SU-DHL-6 (cell line): ENCODE measurements around the gene C7.
"Not testable (repeated sequence)": the region's sequence is repeated elsewhere in the genome, so short reads cannot be mapped to it uniquely, and the experiment has no call there.

ENCODE experiments used
- H2AFZ ChIP-seq: fragments of 200-600 bp; sonication (generic); 2 replicates; pipeline ENCODE4 v1.6.1; 2014; ENCODE audit warnings: low read depth, mild to moderate bottlenecking, moderate library complexity, mixed read lengths, antibody characterized with exemption, low read length; ENCODE audit not compliant: severe bottlenecking
- H3F3A ChIP-seq: fragments of 200-600 bp; shearing (Covaris generic); 2 replicates; pipeline ENCODE4 v1.6.0; 2016; ENCODE audit warnings: antibody characterized with exemption, mild to moderate bottlenecking; ENCODE audit not compliant: insufficient read depth
- H3K27ac ChIP-seq: fragments of 200-600 bp; sonication (generic); 2 replicates; pipeline ENCODE4 v1.5.1; 2016; ENCODE audit warnings: low read depth, mild to moderate bottlenecking, low read length, moderate library complexity, mixed read lengths
- H3K27me3 ChIP-seq: fragments of 200-600 bp; sonication (generic), shearing (Covaris generic); 2 replicates; pipeline ENCODE4 v1.6.0; 2014; ENCODE audit warnings: mild to moderate bottlenecking, low read length
- H3K36me3 ChIP-seq: fragments of 200-600 bp; sonication (generic); 2 replicates; pipeline ENCODE4 v1.6.1; 2014; ENCODE audit warnings: mild to moderate bottlenecking, low read length, mixed read lengths
- H3K4me2 ChIP-seq: fragments of 300-600, 200-600 bp; shearing (Covaris generic), sonication (generic); 2 replicates; pipeline ENCODE4 v1.6.0; 2014; ENCODE audit warnings: low read length, low read depth, mild to moderate bottlenecking; ENCODE audit not compliant: poor library complexity, severe bottlenecking
- H3K4me3 ChIP-seq: fragments of 200-600 bp; sonication (generic); 2 replicates; pipeline ENCODE4 v1.5.1; 2014; ENCODE audit warnings: antibody characterized with exemption, low read length, mild to moderate bottlenecking, mixed read lengths; ENCODE audit not compliant: insufficient read depth, poor library complexity, severe bottlenecking
- H3K79me2 ChIP-seq: fragments of 200-600 bp; sonication (generic); 2 replicates; pipeline ENCODE4 v1.6.1; 2014; ENCODE audit warnings: mild to moderate bottlenecking, low read length, moderate library complexity; ENCODE audit not compliant: insufficient read depth
- H3K9ac ChIP-seq: fragments of 200-600 bp; sonication (generic); 2 replicates; pipeline ENCODE4 v1.7.0; 2014; ENCODE audit warnings: mild to moderate bottlenecking, low read length
- H3K9me2 ChIP-seq: fragments of 200-600 bp; sonication (generic); replicated peaks from 2 replicates; pipeline ENCODE4 v1.6.1; 2014; ENCODE audit warnings: low read length; ENCODE audit not compliant: insufficient read depth
- H3K9me3 ChIP-seq: fragments of 200-600 bp; sonication (generic); 2 replicates; pipeline ENCODE4 v1.6.1; 2014; ENCODE audit warnings: low read length, mixed read lengths; ENCODE audit not compliant: insufficient read depth
- H4K20me1 ChIP-seq: fragments of 200-600 bp; sonication (generic); 2 replicates; pipeline ENCODE4 v1.6.1; 2014; ENCODE audit warnings: low read depth, mild to moderate bottlenecking, antibody characterized with exemption, low read length, moderate library complexity, mixed read lengths
- EZH2phosphoT487 ChIP-seq: fragments of 200-600 bp; sonication (generic), shearing (Covaris generic); conservative IDR thresholded peaks from 2 replicates; pipeline ENCODE4 v1.6.1; 2018; ENCODE audit warnings: mild to moderate bottlenecking, antibody characterized with exemption, low read length, moderate library complexity, mixed read lengths
- TF ChIP-seq, protein P1 (sequence below): fragments of 200-600 bp; sonication (generic); IDR thresholded peaks from one replicate; pipeline ENCODE4 v1.5.1; 2017; ENCODE audit warnings: antibody characterized with exemption, mild to moderate bottlenecking, low read length, moderate library complexity; ENCODE audit not compliant: insufficient read depth, poor library complexity, severe bottlenecking

Gene C7

DNA sequence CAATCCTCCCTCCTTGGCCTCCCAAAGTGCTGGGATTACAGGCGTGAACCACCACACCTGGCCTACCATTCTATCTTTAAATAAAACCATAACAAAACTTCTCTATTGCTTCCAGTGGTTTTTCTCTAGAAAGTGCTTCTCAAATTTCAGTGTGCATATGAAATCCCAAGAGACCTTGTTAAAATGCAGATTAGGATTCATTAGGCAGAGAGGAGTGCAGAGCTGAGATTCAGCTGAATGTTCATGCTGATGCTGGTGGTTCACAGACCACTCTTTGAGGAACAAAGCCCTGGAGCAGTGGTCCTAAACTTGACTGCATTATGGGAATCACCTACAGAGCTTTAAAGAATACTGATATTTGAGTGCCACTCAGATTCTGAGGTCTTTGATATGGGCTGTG, 39.9 kb upstream of the C7 start:
- Histone ChIP-seq H4K20me1 (no peaks in the 10 kb centered on the region), H3K79me2 (no peaks in the 10 kb centered on the region), H3K4me2 (no peak overlapping the region), H3K36me3 (no peaks in the 10 kb centered on the region), H3K27me3 (no peaks in the 10 kb centered on the region), H3K9me2 (no peaks in the 10 kb centered on the region), H2AFZ (no peak overlapping the region), H3K27ac (no peak overlapping the region), H3K9me3 (no peaks in the 10 kb centered on the region), H3K9ac (no peak overlapping the region), H3F3A (no peaks in the 10 kb centered on the region), H3K4me3 (no peak overlapping the region)
- no peak for TF ChIP-seq EZH2phosphoT487
- TF ChIP-seq, protein P1, sequence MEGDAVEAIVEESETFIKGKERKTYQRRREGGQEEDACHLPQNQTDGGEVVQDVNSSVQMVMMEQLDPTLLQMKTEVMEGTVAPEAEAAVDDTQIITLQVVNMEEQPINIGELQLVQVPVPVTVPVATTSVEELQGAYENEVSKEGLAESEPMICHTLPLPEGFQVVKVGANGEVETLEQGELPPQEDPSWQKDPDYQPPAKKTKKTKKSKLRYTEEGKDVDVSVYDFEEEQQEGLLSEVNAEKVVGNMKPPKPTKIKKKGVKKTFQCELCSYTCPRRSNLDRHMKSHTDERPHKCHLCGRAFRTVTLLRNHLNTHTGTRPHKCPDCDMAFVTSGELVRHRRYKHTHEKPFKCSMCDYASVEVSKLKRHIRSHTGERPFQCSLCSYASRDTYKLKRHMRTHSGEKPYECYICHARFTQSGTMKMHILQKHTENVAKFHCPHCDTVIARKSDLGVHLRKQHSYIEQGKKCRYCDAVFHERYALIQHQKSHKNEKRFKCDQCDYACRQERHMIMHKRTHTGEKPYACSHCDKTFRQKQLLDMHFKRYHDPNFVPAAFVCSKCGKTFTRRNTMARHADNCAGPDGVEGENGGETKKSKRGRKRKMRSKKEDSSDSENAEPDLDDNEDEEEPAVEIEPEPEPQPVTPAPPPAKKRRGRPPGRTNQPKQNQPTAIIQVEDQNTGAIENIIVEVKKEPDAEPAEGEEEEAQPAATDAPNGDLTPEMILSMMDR, result no peak

DNA sequence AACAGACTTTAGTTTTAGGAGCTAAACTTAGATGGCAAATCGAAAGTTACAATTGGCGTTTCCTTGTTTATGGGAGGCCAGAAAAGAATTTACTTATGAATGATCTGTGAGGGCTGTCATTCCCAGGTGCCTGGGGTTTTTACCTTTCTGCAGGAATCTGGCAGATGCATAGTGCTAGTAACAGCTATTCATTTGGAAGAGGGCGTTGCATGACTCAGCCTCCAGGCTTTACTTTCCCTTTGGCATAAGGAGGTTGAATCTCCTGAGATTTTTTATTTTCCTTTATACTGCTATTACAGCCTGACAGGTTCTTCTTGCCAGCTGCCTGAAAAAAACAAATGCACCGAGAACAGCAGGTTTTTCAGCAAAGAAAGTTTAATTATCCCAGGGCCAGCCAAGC, 38.1 kb upstream of the C7 start:
- no peaks in the 10 kb centered on the region for H3K79me2 ChIP-seq
- TF ChIP-seq, protein P1, result no peak
- no peaks in the 10 kb centered on the region for H3K36me3 ChIP-seq
- no peak overlapping the region for H3K4me3 ChIP-seq
- no peak overlapping the region for H3K27ac ChIP-seq
- H3K9me2 ChIP-seq, result no peaks in the 10 kb centered on the region
- no peaks in the 10 kb centered on the region for H3K9me3 ChIP-seq
- no peaks in the 10 kb centered on the region for H3K27me3 ChIP-seq
- no peaks in the 10 kb centered on the region for H3F3A ChIP-seq
- H4K20me1 ChIP-seq, result no peaks in the 10 kb centered on the region
- H2AFZ ChIP-seq, result no peak overlapping the region
- no peak overlapping the region for H3K9ac ChIP-seq
- no peak overlapping the region for H3K4me2 ChIP-seq

DNA sequence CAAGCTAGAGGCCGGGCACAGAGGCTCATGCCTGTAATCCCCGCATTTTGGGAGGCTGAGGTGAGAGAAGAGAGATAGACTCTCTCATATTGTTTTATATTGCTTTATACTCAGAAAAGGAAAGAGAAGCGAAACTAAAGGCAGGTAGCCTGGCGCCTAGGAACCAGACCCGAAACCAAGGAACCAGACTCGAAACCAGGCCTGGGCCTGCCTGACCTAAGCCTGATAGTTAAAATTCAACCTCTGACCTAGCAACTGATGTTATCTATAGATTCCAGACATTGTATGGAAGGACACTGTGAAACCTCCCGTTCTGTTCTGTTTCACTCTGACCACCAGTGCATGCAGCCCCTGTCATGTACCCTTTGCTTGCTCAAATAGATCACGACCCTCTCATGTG, 37.0 kb upstream of the C7 start:
- H2AFZ ChIP-seq, H3K27ac ChIP-seq, H3K9me2 ChIP-seq, H3K4me2 ChIP-seq, H4K20me1 ChIP-seq, H3F3A ChIP-seq, H3K9me3 ChIP-seq, H3K9ac ChIP-seq, H3K36me3 ChIP-seq, H3K27me3 ChIP-seq, H3K4me3 ChIP-seq, H3K79me2 ChIP-seq: not testable (repeated sequence)

DNA sequence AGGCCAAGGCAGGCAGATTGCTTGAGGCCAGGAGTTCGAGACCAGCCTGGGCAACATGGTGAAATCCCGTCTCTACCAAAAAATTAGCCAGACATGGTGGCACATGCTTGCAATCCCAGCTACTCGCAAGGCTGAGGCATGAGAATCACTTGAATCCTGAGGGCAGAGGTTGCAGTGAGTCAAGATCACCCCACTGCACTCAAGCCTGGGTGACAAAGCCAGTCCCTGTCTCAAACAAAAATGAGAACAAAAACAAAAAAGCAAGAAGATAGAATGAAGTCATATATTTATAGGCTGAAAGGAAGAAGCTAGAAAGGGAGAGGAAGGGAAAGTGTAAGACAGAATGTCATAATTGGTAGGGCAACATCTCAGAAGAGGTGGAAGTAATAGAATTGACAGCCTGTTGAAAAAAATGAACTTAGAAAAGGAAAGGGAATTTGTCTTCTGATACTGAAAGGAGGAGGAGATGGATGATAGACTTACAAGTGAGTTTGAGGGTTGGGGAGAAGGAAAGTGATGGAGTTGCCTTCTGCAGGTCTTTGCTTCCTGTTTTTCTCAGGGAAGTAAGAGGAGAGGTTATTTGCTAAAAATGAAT, 35.9 kb upstream of the C7 start:
- TF ChIP-seq, protein P1, result no peak
- no peak for TF ChIP-seq EZH2phosphoT487
- Histone ChIP-seq H3K9me2 (no peaks in the 10 kb centered on the region), H3K9ac (no peak overlapping the region), H3F3A (no peaks in the 10 kb centered on the region), H3K79me2 (no peaks in the 10 kb centered on the region), H3K27me3 (no peaks in the 10 kb centered on the region), H3K36me3 (no peaks in the 10 kb centered on the region), H3K4me2 (no peak overlapping the region), H3K9me3 (no peaks in the 10 kb centered on the region), H3K4me3 (no peak overlapping the region), H3K27ac (no peak overlapping the region), H2AFZ (no peak overlapping the region), H4K20me1 (no peaks in the 10 kb centered on the region)
